Osteocyte (in vitro differentiated cells): Measurements from ENCODE around the gene TMPRSS3. TPM values are rescaled to one million over a fixed set of nuclear protein-coding genes. Genes with fewer than 3 reads are reported as not detected.

Experiments
- DNase-seq: peaks from one replicate; pipeline ENCODE4 v3.0.0; 2021; ENCODE audit warnings: mixed read lengths; ENCODE audit not compliant: unreplicated experiment; ENCODE audit errors: extremely low spot score
- H3K27ac Mint-ChIP-seq: one replicate; pipeline ENCODE4 v1.8.0; 2021; ENCODE audit warnings: mild to moderate bottlenecking, mixed read lengths; ENCODE audit not compliant: unreplicated experiment
- H3K27me3 Mint-ChIP-seq: one replicate; pipeline ENCODE4 v1.8.0; 2021; ENCODE audit warnings: mixed read lengths; ENCODE audit not compliant: unreplicated experiment
- H3K36me3 Mint-ChIP-seq: one replicate; pipeline ENCODE4 v1.8.0; 2021; ENCODE audit warnings: mixed read lengths; ENCODE audit not compliant: unreplicated experiment
- H3K4me1 Mint-ChIP-seq: one replicate; pipeline ENCODE4 v1.8.0; 2021; ENCODE audit warnings: mixed read lengths; ENCODE audit not compliant: unreplicated experiment
- H3K4me3 Mint-ChIP-seq: one replicate; pipeline ENCODE4 v1.8.0; 2021; ENCODE audit warnings: mild to moderate bottlenecking, moderate library complexity, mixed read lengths; ENCODE audit not compliant: unreplicated experiment
- H3K9me3 Mint-ChIP-seq: one replicate; pipeline ENCODE4 v1.8.0; 2021; ENCODE audit warnings: mixed read lengths; ENCODE audit not compliant: unreplicated experiment
- total RNA-seq: library from RNA; stranded (reverse); gene quantifications from 2 replicates; pipeline ENCODE4 v1.2.1, GENCODE V29; 2021
- TF ChIP-seq, protein P1 (sequence below): fragments of 200-600 bp; sonication (generic); IDR thresholded peaks from 2 replicates; pipeline ENCODE4 v1.5.0; 2021; ENCODE audit warnings: antibody characterized with exemption, mild to moderate bottlenecking, moderate library complexity

Gene TMPRSS3
- total RNA-seq, 1 donor from 2014 or later = not detected

DNA sequence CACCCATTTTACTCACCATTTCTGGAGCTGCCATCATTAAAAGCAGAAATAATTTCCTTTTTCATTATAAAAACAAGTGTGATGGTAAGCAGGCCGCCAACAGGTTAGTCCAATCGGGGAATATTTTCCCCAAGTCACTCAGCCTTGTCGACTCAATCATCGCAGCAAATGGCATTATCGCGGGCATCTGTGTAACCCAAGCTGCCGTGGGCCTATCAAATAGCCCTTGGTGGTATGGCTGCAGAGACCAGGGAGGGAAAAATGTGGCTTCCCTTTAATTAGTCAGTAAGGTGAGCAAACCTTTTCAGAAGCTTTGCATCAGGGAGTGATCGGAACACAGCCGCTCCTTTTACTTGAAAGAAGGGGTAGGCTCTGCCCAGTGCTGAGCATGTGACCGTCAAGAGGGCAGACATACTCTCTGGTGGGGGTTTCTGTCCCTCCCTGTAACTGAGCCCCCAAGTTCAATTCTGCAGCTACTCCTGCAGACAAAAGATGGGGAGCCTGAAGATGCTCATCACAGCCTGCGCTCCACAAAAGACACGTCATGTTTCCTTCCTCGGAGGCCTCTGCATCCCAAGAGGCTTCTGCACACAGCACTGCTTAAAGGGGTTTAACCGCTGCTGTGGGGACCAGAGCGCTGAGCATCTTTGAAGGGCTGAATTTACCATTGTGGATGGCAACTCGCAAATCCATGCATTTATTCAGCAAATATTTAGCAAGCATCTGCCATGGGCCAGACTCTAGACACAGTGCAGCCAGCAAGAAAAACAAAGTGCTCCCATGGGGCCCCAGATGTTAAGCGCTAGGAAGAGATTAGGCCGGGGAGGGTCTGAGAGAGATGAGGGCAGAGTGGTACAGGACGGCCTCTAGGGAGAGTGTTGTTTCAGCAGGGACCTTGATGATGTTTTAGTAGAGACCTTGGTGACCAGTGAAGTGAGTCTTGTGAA, 1.2 kb upstream of the TMPRSS3 start:
- Mint-ChIP-seq H3K36me3 (no peaks in the 10 kb centered on the region), H3K27me3 (peaks cover 14% of the 10 kb centered on the region), H3K27ac (no peak overlapping the region), H3K4me1 (peaks cover 36% of the 10 kb centered on the region), H3K9me3 (no peaks in the 10 kb centered on the region), H3K4me3 (no peak overlapping the region)
- TF ChIP-seq, protein P1, sequence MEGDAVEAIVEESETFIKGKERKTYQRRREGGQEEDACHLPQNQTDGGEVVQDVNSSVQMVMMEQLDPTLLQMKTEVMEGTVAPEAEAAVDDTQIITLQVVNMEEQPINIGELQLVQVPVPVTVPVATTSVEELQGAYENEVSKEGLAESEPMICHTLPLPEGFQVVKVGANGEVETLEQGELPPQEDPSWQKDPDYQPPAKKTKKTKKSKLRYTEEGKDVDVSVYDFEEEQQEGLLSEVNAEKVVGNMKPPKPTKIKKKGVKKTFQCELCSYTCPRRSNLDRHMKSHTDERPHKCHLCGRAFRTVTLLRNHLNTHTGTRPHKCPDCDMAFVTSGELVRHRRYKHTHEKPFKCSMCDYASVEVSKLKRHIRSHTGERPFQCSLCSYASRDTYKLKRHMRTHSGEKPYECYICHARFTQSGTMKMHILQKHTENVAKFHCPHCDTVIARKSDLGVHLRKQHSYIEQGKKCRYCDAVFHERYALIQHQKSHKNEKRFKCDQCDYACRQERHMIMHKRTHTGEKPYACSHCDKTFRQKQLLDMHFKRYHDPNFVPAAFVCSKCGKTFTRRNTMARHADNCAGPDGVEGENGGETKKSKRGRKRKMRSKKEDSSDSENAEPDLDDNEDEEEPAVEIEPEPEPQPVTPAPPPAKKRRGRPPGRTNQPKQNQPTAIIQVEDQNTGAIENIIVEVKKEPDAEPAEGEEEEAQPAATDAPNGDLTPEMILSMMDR = no peak
- no peak for DNase-seq

DNA sequence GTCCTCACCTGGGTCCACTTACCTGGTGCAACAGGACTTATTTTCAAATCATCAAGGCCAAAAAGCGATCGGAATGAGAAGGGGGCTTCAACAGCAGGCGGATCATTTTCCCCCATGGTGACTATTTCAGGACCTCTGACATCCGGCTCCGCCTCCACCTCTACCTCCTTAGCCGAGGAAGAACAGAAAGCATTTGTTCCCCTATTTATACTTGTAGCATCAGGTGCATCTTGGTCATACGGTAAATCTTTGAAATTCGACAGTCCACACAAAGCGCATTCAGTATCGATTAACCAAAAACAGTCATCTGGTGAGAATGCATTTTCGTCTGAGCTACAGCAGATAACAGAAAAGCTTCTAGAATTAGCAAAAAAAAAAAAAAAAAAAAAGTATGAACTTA, 550 bp downstream of the TMPRSS3 start:
- H3K36me3 Mint-ChIP-seq = no peaks in the 10 kb centered on the region
- no peaks in the 10 kb centered on the region for H3K9me3 Mint-ChIP-seq
- H3K27me3 Mint-ChIP-seq = peaks cover 17% of the 10 kb centered on the region
- no peak for DNase-seq
- no peak overlapping the region for H3K4me3 Mint-ChIP-seq
- peak overlapping the region; percentile 39 for H3K27ac Mint-ChIP-seq
- TF ChIP-seq, protein P1 = no peak
- H3K4me1 Mint-ChIP-seq = peaks cover 31% of the 10 kb centered on the region

DNA sequence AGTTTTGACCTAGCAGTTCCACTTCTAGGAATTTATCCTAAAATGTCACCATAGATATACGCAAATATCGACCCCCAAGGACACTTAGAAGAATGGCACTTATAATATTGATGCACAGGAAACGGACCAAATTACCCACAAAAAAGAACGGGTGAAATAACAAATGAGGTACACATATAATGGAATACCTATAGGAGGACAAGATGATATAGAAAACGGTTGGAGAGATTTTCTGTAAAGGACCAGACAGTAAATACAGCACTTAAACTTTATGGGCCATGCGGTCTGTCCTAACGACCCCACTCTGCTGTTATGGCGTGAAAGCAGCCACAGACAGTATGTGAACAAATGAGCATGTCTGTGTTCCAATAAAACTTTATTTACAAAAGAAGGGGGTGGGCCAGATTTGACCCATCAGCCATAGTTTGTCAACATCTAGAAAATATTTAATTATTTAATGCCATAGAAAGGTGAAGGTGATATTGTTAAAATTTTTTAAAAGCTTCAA, 2.4 kb downstream of the TMPRSS3 start:
- TF ChIP-seq, protein P1 = no peak
- Mint-ChIP-seq H3K4me3 (no peak overlapping the region), H3K9me3 (no peaks in the 10 kb centered on the region), H3K27ac (peak overlapping the region; percentile 63), H3K36me3 (no peaks in the 10 kb centered on the region), H3K27me3 (peaks cover 28% of the 10 kb centered on the region), H3K4me1 (peaks cover 40% of the 10 kb centered on the region)
- DNase-seq = no peak

DNA sequence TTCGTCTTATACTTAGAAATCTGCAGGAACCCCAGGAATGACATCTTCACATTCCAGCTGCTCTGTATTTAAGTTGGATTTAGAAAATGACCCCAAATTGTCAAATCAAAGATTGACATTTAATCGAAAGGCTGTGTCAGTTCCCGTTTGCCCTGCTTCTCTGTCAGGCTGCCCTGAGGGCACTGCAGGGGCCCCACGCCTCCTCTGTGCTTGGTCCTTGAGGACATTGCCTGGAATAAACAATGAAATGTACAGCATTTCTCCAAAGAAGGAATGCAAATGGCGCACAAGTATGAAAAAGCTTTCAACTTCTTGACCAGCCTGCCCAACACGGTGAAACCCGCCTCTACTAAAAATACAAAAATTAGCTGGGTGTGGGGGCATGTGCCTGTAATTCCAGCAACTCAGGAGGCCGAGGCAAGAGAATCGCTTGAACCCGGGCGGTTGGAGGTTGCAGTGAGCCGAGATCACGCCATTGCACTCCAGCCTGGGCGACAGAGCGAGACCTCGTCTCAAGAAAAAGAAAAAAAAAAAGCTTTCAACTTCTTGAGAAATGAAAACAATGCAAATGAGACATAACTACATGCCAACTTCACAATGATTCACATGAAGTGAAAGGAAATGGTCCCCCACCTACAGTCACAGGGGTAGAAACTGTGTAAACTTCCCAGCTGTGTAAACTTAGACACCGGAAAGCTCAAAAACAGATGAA, 3.0 kb downstream of the TMPRSS3 start:
- Mint-ChIP-seq H3K27ac (peak overlapping the region; percentile 63), H3K9me3 (no peaks in the 10 kb centered on the region), H3K36me3 (no peaks in the 10 kb centered on the region), H3K4me3 (peak overlapping the region; percentile 5), H3K4me1 (peaks cover 40% of the 10 kb centered on the region), H3K27me3 (peaks cover 31% of the 10 kb centered on the region)
- no peak for DNase-seq
- TF ChIP-seq, protein P1 = no peak

DNA sequence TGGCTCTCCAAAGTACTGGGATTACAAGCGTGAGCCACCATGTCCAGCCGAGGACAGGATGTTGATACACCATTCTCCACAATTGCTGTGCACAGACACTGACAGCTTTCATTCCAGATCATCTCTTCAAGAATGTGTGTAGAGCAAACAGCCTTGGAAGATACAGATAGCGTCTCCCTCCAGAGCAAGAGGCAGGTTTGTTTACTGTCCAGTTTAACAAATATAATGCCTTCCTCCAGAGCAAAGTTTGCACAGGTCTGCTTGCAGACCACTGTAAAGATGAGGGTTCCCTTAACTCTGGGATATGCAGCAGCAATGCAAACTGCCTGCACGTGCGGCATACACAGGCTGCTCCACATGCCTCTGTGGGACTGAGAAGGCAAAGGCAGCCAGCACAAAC, 4.6 kb downstream of the TMPRSS3 start:
- Mint-ChIP-seq H3K27me3 (peaks cover 32% of the 10 kb centered on the region), H3K4me1 (peaks cover 40% of the 10 kb centered on the region), H3K36me3 (no peaks in the 10 kb centered on the region), H3K27ac (no peak overlapping the region), H3K4me3 (no peak overlapping the region), H3K9me3 (no peaks in the 10 kb centered on the region)
- no peak for DNase-seq
- TF ChIP-seq, protein P1 = no peak
